ENCODE measurements around the gene NPLOC4. TPM values are rescaled to one million over a fixed set of nuclear protein-coding genes. Genes with fewer than 3 reads are reported as not detected.

Gene NPLOC4
- total and polyA plus RNA-seq, 2 of the 8 experiments (the other 6 are each of a cell fraction or from before 2014, with no cell fraction given) = 70.7 to 92.7 TPM

DNA sequence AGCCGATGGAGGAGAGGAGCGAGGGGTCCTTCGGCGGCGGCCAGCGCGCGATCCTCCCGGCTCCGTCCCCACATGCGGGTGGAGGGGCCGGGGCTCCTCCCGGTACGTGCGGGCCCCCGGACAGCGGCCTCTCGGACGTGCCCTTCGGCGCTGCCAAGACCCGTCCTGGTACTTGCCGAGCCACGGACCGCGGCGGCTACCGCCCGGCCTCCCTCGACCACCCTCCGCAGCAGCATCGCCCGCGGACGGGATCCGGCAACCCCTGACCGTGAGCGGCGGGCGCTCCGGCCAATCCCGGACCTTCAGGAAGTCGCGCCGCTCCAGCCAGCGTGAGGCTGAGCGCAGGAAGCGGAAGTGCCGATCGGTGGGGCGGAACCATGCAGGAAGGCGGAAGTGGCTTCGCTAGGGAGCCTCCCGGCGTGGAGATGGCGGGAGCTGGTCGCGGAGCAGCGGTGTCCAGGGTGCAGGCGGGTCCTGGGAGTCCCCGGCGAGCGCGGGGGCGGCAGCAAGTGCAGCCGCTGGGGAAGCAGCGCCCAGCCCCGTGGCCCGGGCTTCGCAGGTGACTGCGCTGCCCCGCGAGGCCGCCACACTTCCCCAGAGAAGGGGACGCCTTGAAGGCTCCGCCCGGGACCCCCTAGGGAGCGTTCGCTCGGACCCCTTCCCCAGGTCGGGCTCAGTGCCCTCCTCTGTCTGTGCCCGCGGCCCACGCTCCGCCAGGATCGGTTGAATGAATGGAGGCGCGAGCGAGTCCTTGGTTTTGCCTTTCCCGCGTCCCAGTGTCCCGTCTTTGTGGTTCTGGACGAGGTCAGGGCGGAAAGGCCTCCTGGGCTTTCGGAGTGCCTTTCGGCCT lies 29.7 kb upstream of the NPLOC4 start, which contains the start of the genes CCDC137 and OXLD1 (continued):
- TF ChIP-seq TBP (IDR thresholded peaks at IDR 0.05; ENCODE audit: low read depth, low read length) = peak; percentile 70
- TF ChIP-seq EZH2 (IDR thresholded peaks at IDR 0.05; ENCODE audit: low read depth, low read length, severe bottlenecking) = no peak
- peak; percentile 74; the same call in 1 of the 2 replicates for TF ChIP-seq E2F6 (IDR thresholded peaks at IDR 0.05)
- TF ChIP-seq NRF1 (IDR thresholded peaks at IDR 0.05; ENCODE audit: low read depth, low read length) = no peak
- no peak for TF ChIP-seq CHD1 (IDR thresholded peaks at IDR 0.05; ENCODE audit: low read depth, low read length)
- peak; percentile 59 for TF ChIP-seq TAF7 (optimal IDR thresholded peaks at IDR 0.05; ENCODE audit: borderline replicate concordance, low read depth, low read length)
- no peak for TF ChIP-seq SIX5 (IDR thresholded peaks at IDR 0.05; ENCODE audit: low read depth, low read length)
- TF ChIP-seq CREB1 (IDR thresholded peaks at IDR 0.05) = peak; percentile 60
- no peak for TF ChIP-seq CBX5 (IDR thresholded peaks at IDR 0.05; ENCODE audit: low read depth, low read length)
- peak; percentile 69; the same call in 1 of the 2 replicates for TF ChIP-seq KDM5A (IDR thresholded peaks at IDR 0.05; ENCODE audit: low read length)
- peak; percentile 23 to 63; a peak in 1 of 4 replicates for TF ChIP-seq SIN3A (conservative IDR thresholded peaks at IDR 0.05 in 1 of 2, IDR thresholded peaks at IDR 0.05 in 1 of 2; ENCODE audit: low read depth in 1 of 2, low read length in 2 of 2)
- no peak for TF ChIP-seq RFX5 (IDR thresholded peaks at IDR 0.05; ENCODE audit: borderline replicate concordance, low read depth, low read length)
- TF ChIP-seq EP300 (IDR thresholded peaks at IDR 0.05; ENCODE audit: borderline replicate concordance in 1 of 2, low read depth in 2 of 2, low read length in 2 of 2) = no peak

Data from H1 (cell line).